ENCODE data around the gene SUGCT.

SUGCT gene

GRCh38 chr7:40541336-40541735, 406.5 kb downstream of the SUGCT start:
- TF ChIP-seq TAF1 (IDR thresholded peaks at IDR 0.05; ENCODE audit: borderline replicate concordance, insufficient read depth, low read length) (no peak), POLR2AphosphoS5 (IDR thresholded peaks at IDR 0.05; ENCODE audit: low read depth, low read length) (no peak), SIN3A (IDR thresholded peaks at IDR 0.05; ENCODE audit: borderline replicate concordance, insufficient read depth, low read length) (no peak), FOXP2 (optimal IDR thresholded peaks at IDR 0.05; ENCODE audit: borderline replicate concordance, extremely low read depth, extremely low read length, insufficient read depth) (no peak)
- TF ChIP-seq, protein P1, sequence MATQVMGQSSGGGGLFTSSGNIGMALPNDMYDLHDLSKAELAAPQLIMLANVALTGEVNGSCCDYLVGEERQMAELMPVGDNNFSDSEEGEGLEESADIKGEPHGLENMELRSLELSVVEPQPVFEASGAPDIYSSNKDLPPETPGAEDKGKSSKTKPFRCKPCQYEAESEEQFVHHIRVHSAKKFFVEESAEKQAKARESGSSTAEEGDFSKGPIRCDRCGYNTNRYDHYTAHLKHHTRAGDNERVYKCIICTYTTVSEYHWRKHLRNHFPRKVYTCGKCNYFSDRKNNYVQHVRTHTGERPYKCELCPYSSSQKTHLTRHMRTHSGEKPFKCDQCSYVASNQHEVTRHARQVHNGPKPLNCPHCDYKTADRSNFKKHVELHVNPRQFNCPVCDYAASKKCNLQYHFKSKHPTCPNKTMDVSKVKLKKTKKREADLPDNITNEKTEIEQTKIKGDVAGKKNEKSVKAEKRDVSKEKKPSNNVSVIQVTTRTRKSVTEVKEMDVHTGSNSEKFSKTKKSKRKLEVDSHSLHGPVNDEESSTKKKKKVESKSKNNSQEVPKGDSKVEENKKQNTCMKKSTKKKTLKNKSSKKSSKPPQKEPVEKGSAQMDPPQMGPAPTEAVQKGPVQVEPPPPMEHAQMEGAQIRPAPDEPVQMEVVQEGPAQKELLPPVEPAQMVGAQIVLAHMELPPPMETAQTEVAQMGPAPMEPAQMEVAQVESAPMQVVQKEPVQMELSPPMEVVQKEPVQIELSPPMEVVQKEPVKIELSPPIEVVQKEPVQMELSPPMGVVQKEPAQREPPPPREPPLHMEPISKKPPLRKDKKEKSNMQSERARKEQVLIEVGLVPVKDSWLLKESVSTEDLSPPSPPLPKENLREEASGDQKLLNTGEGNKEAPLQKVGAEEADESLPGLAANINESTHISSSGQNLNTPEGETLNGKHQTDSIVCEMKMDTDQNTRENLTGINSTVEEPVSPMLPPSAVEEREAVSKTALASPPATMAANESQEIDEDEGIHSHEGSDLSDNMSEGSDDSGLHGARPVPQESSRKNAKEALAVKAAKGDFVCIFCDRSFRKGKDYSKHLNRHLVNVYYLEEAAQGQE (IDR thresholded peaks at IDR 0.05; ENCODE audit: insufficient read depth in 1 of 2, low read depth in 2 of 2, low read length in 2 of 2) = no peak

DNA sequence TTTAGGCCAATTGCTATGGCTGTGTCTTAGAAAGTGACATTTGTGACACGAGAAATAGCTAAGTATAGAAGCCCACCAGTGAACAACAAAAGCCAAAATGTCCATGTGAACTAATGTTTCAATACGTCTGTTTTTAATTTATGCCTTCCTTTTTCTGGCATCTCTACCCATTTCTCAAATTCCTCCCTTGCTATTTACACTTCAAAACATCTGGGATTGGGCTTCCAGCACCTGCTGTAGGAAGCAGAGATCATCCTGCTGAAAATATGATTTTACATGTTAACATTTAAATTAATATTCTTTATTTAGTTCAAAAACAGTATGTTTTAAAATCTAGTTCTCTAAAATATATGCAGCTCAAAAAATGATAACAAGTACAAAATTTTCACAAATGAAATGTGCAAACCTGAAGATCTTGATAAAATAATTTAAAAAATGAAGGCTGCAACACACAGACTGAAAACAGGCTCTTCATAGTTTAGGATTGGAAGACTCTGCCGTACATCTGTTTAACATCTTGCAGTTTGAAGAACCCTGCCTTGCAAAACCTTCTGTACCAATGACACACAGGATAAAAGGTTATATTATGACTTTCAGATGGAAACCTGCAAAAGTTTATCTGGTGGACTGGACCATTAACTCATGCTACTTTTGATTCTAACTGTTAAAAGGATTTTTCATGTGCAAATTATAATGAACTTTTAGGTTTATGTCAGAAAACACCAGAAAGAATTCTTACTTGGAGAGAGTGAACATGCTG, 408.4 kb downstream of the SUGCT start:
- TF ChIP-seq FOXP2 (optimal IDR thresholded peaks at IDR 0.05; ENCODE audit: borderline replicate concordance, extremely low read depth, extremely low read length, insufficient read depth) (no peak), POLR2AphosphoS5 (IDR thresholded peaks at IDR 0.05; ENCODE audit: low read depth, low read length) (no peak), TAF1 (IDR thresholded peaks at IDR 0.05; ENCODE audit: borderline replicate concordance, insufficient read depth, low read length) (no peak), SIN3A (IDR thresholded peaks at IDR 0.05; ENCODE audit: borderline replicate concordance, insufficient read depth, low read length) (no peak)
- TF ChIP-seq, protein P1 (IDR thresholded peaks at IDR 0.05; ENCODE audit: insufficient read depth in 1 of 2, low read depth in 2 of 2, low read length in 2 of 2) = no peak

GRCh38 chr7:40544221-40544723, 409.5 kb downstream of the SUGCT start:
- no peak for TF ChIP-seq SIN3A (IDR thresholded peaks at IDR 0.05; ENCODE audit: borderline replicate concordance, insufficient read depth, low read length)
- TF ChIP-seq, protein P1 (IDR thresholded peaks at IDR 0.05; ENCODE audit: insufficient read depth in 1 of 2, low read depth in 2 of 2, low read length in 2 of 2) = no peak
- no peak for TF ChIP-seq FOXP2 (optimal IDR thresholded peaks at IDR 0.05; ENCODE audit: borderline replicate concordance, extremely low read depth, extremely low read length, insufficient read depth)
- TF ChIP-seq POLR2AphosphoS5 (IDR thresholded peaks at IDR 0.05; ENCODE audit: low read depth, low read length) = no peak
- no peak for TF ChIP-seq TAF1 (IDR thresholded peaks at IDR 0.05; ENCODE audit: borderline replicate concordance, insufficient read depth, low read length)

DNA sequence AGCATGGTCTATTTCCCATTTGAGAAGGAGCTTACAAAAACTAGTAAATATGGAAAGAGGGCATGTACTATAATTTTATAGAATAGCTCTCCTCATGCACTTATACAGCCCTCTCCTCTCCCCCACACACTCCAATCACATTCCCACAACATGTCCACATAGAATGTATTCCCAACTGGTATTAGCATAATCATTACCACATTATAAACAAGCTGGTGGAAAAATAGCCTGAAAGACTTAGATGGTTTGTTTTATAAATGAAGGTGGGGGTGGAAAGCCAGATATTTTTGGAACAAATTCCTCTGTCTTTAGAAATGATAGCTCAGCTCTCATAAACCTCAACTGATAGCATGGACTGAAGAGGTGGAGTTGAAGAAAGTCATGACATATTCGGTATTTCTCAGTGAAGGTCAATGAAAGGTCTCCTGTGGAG, 410.1 kb downstream of the SUGCT start:
- TF ChIP-seq TAF1 (IDR thresholded peaks at IDR 0.05; ENCODE audit: borderline replicate concordance, insufficient read depth, low read length) = no peak
- no peak for TF ChIP-seq FOXP2 (optimal IDR thresholded peaks at IDR 0.05; ENCODE audit: borderline replicate concordance, extremely low read depth, extremely low read length, insufficient read depth)
- no peak for TF ChIP-seq POLR2AphosphoS5 (IDR thresholded peaks at IDR 0.05; ENCODE audit: low read depth, low read length)
- TF ChIP-seq, protein P1 (IDR thresholded peaks at IDR 0.05; ENCODE audit: insufficient read depth in 1 of 2, low read depth in 2 of 2, low read length in 2 of 2) = no peak
- TF ChIP-seq SIN3A (IDR thresholded peaks at IDR 0.05; ENCODE audit: borderline replicate concordance, insufficient read depth, low read length) = no peak
